T-helper 2 cell treated with Interferon-gamma antibody and Interleukin-4, amounts not matched to agents 5 μg/mL and 100 μg/mL, for 36 hours (primary cell): Measurements from ENCODE around the gene ANAPC10.

ENCODE experiments used
- DNase-seq: peaks from one replicate; pipeline ENCODE4 v3.0.0; 2021; ENCODE audit warnings: low spot score
- H3K27ac Mint-ChIP-seq: one replicate; pipeline ENCODE4 v1.8.0; 2021; ENCODE audit warnings: mild to moderate bottlenecking, mixed read lengths
- H3K27me3 Mint-ChIP-seq: one replicate; pipeline ENCODE4 v1.8.0; 2021; ENCODE audit warnings: low read depth, mixed read lengths
- H3K36me3 Mint-ChIP-seq: one replicate; pipeline ENCODE4 v1.8.0; 2021; ENCODE audit warnings: low read depth, mixed read lengths
- H3K4me1 Mint-ChIP-seq: one replicate; pipeline ENCODE4 v1.8.0; 2021; ENCODE audit warnings: low read depth, mixed read lengths
- H3K4me3 Mint-ChIP-seq: one replicate; pipeline ENCODE4 v1.8.0; 2022; ENCODE audit warnings: mild to moderate bottlenecking, moderate library complexity, mixed read lengths
- H3K9me3 Mint-ChIP-seq: one replicate; pipeline ENCODE4 v1.8.0; 2021; ENCODE audit warnings: mixed read lengths

The ANAPC10 gene

DNA sequence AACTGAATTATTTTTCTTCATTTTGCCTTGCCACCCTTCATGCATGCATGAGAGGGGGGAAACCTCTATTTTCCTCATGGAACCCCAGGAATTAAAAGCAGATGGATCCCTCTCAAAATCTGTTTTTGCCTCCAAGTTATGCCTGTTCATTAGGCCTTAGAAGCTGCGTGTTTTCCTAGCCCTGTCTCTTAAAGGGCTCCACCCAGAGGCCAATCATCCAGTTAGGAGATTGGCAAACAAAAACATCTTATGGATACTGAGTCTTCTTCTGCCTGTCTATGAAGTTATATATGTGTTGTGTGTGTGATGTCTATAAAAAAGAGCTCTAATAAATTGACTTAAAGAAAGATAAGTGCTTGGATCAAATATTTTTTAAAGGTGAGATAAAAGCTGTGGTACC lies 142.9 kb downstream of the ANAPC10 start:
- Mint-ChIP-seq H3K4me1 (no peaks in the 10 kb centered on the region), H3K9me3 (peaks cover 19% of the 10 kb centered on the region), H3K36me3 (no peaks in the 10 kb centered on the region), H3K27me3 (no peaks in the 10 kb centered on the region), H3K27ac (no peak overlapping the region), H3K4me3 (no peak overlapping the region)
- DNase-seq = no peak

DNA sequence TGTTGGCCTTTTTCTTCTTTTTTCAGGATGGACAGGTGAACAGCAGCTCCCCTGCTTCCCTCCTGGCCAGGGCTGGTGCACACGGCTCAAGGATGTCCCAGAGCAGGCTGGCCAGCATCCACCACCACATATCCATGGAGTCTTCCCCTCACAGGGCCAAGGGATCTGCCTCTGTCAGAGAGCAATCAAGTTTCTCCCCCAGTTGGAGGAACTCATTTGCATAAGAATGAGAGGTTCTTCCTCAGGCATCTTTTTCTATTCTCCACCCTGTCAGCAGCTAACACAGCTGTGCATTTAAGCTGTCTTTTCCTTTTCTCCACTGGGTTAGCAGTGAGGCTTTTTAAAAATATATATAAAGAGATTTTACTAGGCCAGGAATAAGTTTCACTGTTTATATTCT lies 143.8 kb downstream of the ANAPC10 start:
- H3K36me3 Mint-ChIP-seq = no peaks in the 10 kb centered on the region
- H3K9me3 Mint-ChIP-seq = peaks cover 11% of the 10 kb centered on the region
- DNase-seq = no peak
- H3K27ac Mint-ChIP-seq = no peak overlapping the region
- no peak overlapping the region for H3K4me3 Mint-ChIP-seq
- no peaks in the 10 kb centered on the region for H3K4me1 Mint-ChIP-seq
- no peaks in the 10 kb centered on the region for H3K27me3 Mint-ChIP-seq

DNA sequence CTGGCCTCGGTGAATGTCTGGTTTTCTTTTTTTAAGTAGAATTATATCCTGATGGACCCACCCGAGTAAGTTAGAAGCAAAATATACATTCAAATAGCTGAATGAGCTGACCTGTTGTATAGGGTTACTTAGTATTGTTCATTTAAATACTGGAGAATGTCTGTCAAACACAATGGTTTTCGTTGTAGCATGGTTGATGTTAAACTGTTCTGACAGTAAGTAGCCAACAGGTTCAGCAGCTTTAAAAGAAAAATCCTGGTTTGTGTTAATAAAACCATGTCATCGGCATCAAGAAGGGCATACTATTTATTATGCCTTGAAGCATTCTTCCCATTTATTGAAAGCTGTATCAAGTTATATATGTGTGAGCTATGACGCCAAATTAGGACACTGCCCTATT lies 149.6 kb downstream of the ANAPC10 start:
- Mint-ChIP-seq H3K27ac (no peak overlapping the region), H3K4me1 (no peaks in the 10 kb centered on the region), H3K36me3 (no peaks in the 10 kb centered on the region), H3K27me3 (peaks cover 1% of the 10 kb centered on the region), H3K4me3 (no peak overlapping the region), H3K9me3 (peaks cover 9% of the 10 kb centered on the region)
- DNase-seq = no peak

DNA sequence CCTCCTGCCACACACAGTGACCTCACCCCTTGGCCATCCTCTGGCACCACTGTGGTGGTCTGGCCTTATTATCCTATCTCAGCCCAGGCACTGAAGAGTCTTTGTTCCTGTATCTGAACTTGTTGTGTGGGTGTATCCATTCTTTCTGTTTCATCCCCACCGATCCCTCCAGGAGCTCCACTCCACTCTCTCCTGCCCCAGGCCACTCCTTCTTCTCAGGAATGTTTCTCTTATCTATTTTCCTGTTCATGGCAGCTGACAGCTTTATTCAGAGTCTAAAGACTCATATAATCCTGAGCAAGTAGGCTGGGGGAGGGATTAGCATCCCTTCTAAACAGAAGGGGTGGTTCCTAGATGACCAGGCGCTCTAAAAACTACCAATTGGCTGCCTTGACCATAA lies 150.0 kb downstream of the ANAPC10 start:
- Mint-ChIP-seq H3K4me1 (no peaks in the 10 kb centered on the region), H3K36me3 (no peaks in the 10 kb centered on the region), H3K9me3 (peaks cover 6% of the 10 kb centered on the region), H3K4me3 (no peak overlapping the region), H3K27ac (no peak overlapping the region), H3K27me3 (peaks cover 1% of the 10 kb centered on the region)
- DNase-seq = no peak
